Lung (tissue), 12 donors: ENCODE measurements around the gene CES3. TPM values are rescaled to one million over a fixed set of nuclear protein-coding genes. Genes with fewer than 3 reads are reported as not detected.

Experiments used
- ATAC-seq: fragments of 200-7000 bp; cut with Tn5 transposase; one replicate; pipeline ENCODE4 v1.9.1; 2020; ENCODE audit warnings: moderate number of reproducible peaks; ENCODE audit not compliant: insufficient read depth, low FRiP score
- DNase-seq, 3 donors: peaks; one replicate each; pipeline ENCODE4 v3.0.0-alpha.2; 2013 to 2017
- H3K27ac ChIP-seq, 2 donors: one replicate each; pipeline ENCODE4 v1.5.1; 2013; ENCODE audit warnings: mild to moderate bottlenecking in 2 of 2, moderate library complexity in 2 of 2, control low read depth in 1 of 2, inconsistent platforms in 1 of 2, low read depth in 1 of 2, low read length in 1 of 2
- H3K27me3 ChIP-seq, 3 donors: one replicate each; pipeline ENCODE4 v1.5.1; 2013; ENCODE audit warnings: low read length in 2 of 3; ENCODE audit not compliant: control insufficient read depth in 3 of 3, insufficient read depth in 3 of 3
- H3K36me3 ChIP-seq, 4 donors: one replicate each; pipeline ENCODE4 v1.5.1; 2013; ENCODE audit warnings: low read length in 4 of 4, mild to moderate bottlenecking in 1 of 4, moderate library complexity in 1 of 4; ENCODE audit not compliant: control insufficient read depth in 4 of 4, insufficient read depth in 4 of 4
- H3K4me1 ChIP-seq, 5 donors: one replicate each; pipeline ENCODE4 v1.5.1; 2013; ENCODE audit warnings: low read length in 5 of 5, mild to moderate bottlenecking in 2 of 5, moderate library complexity in 1 of 5; ENCODE audit not compliant: control insufficient read depth in 5 of 5, insufficient read depth in 5 of 5
- H3K4me3 ChIP-seq: one replicate; pipeline ENCODE4 v1.5.1; 2013; ENCODE audit warnings: mild to moderate bottlenecking, control low read depth, moderate library complexity
- H3K9ac ChIP-seq, 2 donors: one replicate each; pipeline ENCODE4 v1.5.1; 2013; ENCODE audit warnings: low read length in 2 of 2, control low read depth in 1 of 2; ENCODE audit not compliant: insufficient read depth in 1 of 2
- H3K9me3 ChIP-seq, 4 donors: one replicate each; pipeline ENCODE4 v1.5.1; 2013; ENCODE audit warnings: low read length in 3 of 4, mild to moderate bottlenecking in 1 of 4, moderate library complexity in 1 of 4; ENCODE audit not compliant: control insufficient read depth in 4 of 4, insufficient read depth in 3 of 4
- WGBS, 2 donors: extraction: QIAGEN DNeasy Blood & Tissue Kit; methylation state at CpG; one replicate each; pipeline ENCODE4 v1.1.7; 2013; 5-methylcytosine and 5-hydroxymethylcytosine counted together
- polyA plus RNA-seq, 2 donors: library from polyadenylated mRNA; stranded (reverse); fragments of 200-250 nt; gene quantifications; one replicate each; pipeline ENCODE4 v1.2.1, GENCODE V29; 2013
- total RNA-seq, 2 donors: library from RNA; depleted of rRNA in 1 of 2; stranded (reverse); fragments of >200 nt in 1 of 2; gene quantifications; one replicate each; pipeline ENCODE4 v1.2.1, GENCODE V29; 2014 to 2021
- TF ChIP-seq, protein P1 (sequence below): IDR thresholded peaks from 2 replicates; pipeline ENCODE4 v1.5.1; 2012; ENCODE audit warnings: mild to moderate bottlenecking; ENCODE audit errors: control extremely low read depth, extremely low read depth
- donor health status: control.
- donor health status: control.
- donor health status: Bipolar disorder and iron deficiency.
- donor health status: healthy.
- donor health status: DM: yes; HTN: yes; CAD: no.

The CES3 gene
- total and polyA plus RNA-seq, 4 donors = 0.57 to 2.6 (median 0.91) TPM

DNA sequence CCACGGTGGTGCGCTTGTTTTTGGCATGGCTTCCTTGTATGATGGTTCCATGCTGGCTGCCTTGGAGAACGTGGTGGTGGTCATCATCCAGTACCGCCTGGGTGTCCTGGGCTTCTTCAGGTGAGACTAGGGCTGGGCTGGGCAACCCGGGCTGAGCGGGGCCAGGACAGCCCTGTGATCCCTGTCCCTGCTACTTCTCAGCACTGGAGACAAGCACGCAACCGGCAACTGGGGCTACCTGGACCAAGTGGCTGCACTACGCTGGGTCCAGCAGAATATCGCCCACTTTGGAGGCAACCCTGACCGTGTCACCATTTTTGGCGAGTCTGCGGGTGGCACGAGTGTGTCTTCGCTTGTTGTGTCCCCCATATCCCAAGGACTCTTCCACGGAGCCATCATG, 20.8 kb upstream of the CES3 start:
- TF ChIP-seq, protein P1, sequence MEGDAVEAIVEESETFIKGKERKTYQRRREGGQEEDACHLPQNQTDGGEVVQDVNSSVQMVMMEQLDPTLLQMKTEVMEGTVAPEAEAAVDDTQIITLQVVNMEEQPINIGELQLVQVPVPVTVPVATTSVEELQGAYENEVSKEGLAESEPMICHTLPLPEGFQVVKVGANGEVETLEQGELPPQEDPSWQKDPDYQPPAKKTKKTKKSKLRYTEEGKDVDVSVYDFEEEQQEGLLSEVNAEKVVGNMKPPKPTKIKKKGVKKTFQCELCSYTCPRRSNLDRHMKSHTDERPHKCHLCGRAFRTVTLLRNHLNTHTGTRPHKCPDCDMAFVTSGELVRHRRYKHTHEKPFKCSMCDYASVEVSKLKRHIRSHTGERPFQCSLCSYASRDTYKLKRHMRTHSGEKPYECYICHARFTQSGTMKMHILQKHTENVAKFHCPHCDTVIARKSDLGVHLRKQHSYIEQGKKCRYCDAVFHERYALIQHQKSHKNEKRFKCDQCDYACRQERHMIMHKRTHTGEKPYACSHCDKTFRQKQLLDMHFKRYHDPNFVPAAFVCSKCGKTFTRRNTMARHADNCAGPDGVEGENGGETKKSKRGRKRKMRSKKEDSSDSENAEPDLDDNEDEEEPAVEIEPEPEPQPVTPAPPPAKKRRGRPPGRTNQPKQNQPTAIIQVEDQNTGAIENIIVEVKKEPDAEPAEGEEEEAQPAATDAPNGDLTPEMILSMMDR = no peak
- Histone ChIP-seq H3K27ac (no peak overlapping the region), H3K4me3 (no peak overlapping the region), H3K36me3 (peaks cover 22 to 50% (median 43%) of the 10 kb centered on the region in 4 donors), H3K27me3 (no peaks in the 10 kb centered on the region), H3K9me3 (no peaks in the 10 kb centered on the region), H3K9ac (no peak overlapping the region), H3K4me1 (peaks cover 0 to 19% (median 9%) of the 10 kb centered on the region in 5 donors)
- DNase-seq (no peak), ATAC-seq (no peak)
- WGBS, 2 donors = 96 to 99% methylated on average over 16 of the region's 16 CpGs

DNA sequence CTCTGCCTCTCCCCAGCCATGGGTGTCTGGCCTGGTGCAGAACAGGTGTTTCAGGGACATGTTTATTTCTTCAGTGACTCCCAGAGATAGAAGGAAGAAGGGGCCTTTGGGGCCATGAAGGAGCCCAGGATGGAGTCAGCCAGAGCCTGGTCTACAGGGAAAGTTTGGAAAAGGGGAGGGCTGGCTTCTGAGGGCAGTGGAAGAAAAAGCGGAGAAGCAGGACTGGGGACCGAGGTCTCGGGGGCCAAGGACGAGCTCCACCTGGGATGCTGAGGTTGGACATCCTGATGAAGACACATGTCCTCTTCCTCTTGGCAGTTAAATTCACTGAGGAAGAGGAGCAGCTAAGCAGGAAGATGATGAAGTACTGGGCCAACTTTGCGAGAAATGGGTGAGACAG, 18.1 kb upstream of the CES3 start:
- ATAC-seq (no peak), DNase-seq (no peak)
- Histone ChIP-seq H3K27me3 (peaks cover 0 to 2% (median 0%) of the 10 kb centered on the region in 3 donors), H3K36me3 (peaks cover 22 to 48% (median 38%) of the 10 kb centered on the region in 4 donors), H3K4me1 (peaks cover 0 to 8% (median 0%) of the 10 kb centered on the region in 5 donors), H3K9ac (no peak overlapping the region), H3K27ac (no peak overlapping the region), H3K9me3 (no peaks in the 10 kb centered on the region), H3K4me3 (no peak overlapping the region)
- WGBS, 2 donors = 93% methylated on average over 5 of the region's 5 CpGs
- TF ChIP-seq, protein P1 = no peak

DNA sequence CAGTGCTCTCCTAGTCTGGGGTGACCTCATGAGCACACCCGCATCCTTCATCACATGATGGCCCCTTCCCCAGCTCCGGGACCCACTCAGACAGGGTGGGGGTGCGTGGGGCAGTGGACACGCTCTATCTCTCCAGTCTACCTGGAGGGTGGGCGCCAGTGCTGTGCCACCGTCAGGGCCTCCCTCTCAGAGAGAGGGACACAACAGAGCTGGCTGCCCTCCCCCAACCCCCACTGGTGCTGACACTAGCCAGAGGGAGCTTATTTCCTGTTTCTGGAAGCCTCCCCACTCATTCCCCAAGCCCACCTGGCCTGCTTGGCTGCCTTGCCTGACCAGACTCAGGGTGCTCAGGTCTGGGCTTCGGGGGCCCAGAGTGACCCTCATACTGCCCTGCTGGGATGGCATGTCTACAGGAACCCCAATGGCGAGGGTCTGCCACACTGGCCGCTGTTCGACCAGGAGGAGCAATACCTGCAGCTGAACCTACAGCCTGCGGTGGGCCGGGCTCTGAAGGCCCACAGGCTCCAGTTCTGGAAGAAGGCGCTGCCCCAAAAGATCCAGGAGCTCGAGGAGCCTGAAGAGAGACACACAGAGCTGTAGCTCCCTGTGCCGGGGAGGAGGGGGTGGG, 17.5 kb upstream of the CES3 start:
- WGBS, 2 donors = 94 to 96% methylated on average over 15 of the region's 15 CpGs
- TF ChIP-seq, protein P1 = no peak
- H3K9me3 ChIP-seq = no peaks in the 10 kb centered on the region
- H3K27ac ChIP-seq = no peak overlapping the region
- H3K36me3 ChIP-seq = peaks cover 22 to 47% (median 37%) of the 10 kb centered on the region in 4 donors
- ATAC-seq (no peak), DNase-seq (no peak)
- no peak overlapping the region for H3K4me3 ChIP-seq
- H3K27me3 ChIP-seq = peaks cover 0 to 8% (median 3%) of the 10 kb centered on the region in 3 donors
- H3K4me1 ChIP-seq = peaks cover 0 to 13% (median 3%) of the 10 kb centered on the region in 5 donors
- H3K9ac ChIP-seq = no peak overlapping the region
